Transverse colon (tissue), 4 donors: ENCODE results near the gene TMEM129.

Source experiments
- CTCF ChIP-seq, 5 experiments: fragments of 200-600 bp in 3 of 5; fragments of 450-650 bp in 2 of 5; sonication (generic) in 3 of 5; IDR thresholded peaks; 1 replicate in 2 of 5; 2 replicates in 3 of 5; pipeline ENCODE4 v1.5.1; 2016 to 2017; ENCODE audit warnings: antibody characterized with exemption in 5 of 5, inconsistent platforms in 3 of 5, mild to moderate bottlenecking in 2 of 5, moderate library complexity in 1 of 5
- EP300 ChIP-seq: sonication (generic); formaldehyde crosslinking; IDR thresholded peaks from one replicate; pipeline ENCODE4 v1.6.1; 2017; ENCODE audit warnings: antibody characterized with exemption, low read depth
- POLR2A ChIP-seq: fragments of 450-650 bp; IDR thresholded peaks from one replicate; pipeline ENCODE4 v1.6.1; 2016; ENCODE audit warnings: antibody characterized with exemption, mild to moderate bottlenecking, moderate library complexity
- POLR2AphosphoS5 ChIP-seq, 3 donors: sonication (generic); formaldehyde crosslinking; IDR thresholded peaks; one replicate each; pipeline ENCODE4 v1.6.1; 2016; ENCODE audit warnings: antibody characterized with exemption in 3 of 3

- TF ChIP-seq CTCF (IDR thresholded peaks at IDR 0.05) (no peak), POLR2A (no peak), EP300 (no peak), POLR2AphosphoS5 (IDR thresholded peaks at IDR 0.05) (no peak)
These were observed 43.5 kb upstream of the TMEM129 start for GRCh38 chr4:1764670-1765069.
